SK-N-SH (cell line): Measurements from ENCODE around the gene KCNV2. TPM values are rescaled to one million over a fixed set of nuclear protein-coding genes. Genes with fewer than 3 reads are reported as not detected.
A peak's percentile ranks its signal among the peaks of the same experiment; 100 is the strongest.

ENCODE experiments used
- CTCF ChIA-PET: fragments of 300-600, 350-600 bp; formaldehyde crosslinking; extraction: SDS; loops from one replicate; lab custom pipeline; 2021; lab: Yijun Ruan, JAX
- POLR2A ChIA-PET: fragments of 350-600 bp; sonication (Branson Sonifier 250); formaldehyde crosslinking; extraction: SDS; loops from one replicate; lab custom pipeline; 2020; ENCODE audit warnings: antibody characterized with exemption, inconsistent platforms; lab: Yijun Ruan, JAX
- DNase-seq: peaks from one replicate; pipeline ENCODE4 v3.0.0; 2012
- H2AFZ ChIP-seq: fragments of 200-600 bp; sonication (generic); 2 replicates; pipeline ENCODE4 v1.8.1; 2016; ENCODE audit warnings: antibody characterized with exemption, mild to moderate bottlenecking, low read depth
- H3F3A ChIP-seq: fragments of 200-600 bp; sonication (generic); replicated peaks from 2 replicates; pipeline ENCODE3; 2016; ENCODE audit warnings: antibody characterized with exemption, mild to moderate bottlenecking; ENCODE audit not compliant: insufficient read depth
- H3K27ac ChIP-seq, 2 experiments: fragments of 200-500 bp in 1 of 2; fragments of 200-600 bp in 1 of 2; sonication (Bioruptor generic) in 1 of 2; sonication (generic), shearing (Covaris generic) in 1 of 2; 2 replicates each; pipeline versions ENCODE4 v1.5.1 to v1.6.1; 2014 to 2016; ENCODE audit warnings: low read depth in 2 of 2, inconsistent platforms in 1 of 2, low read length in 1 of 2, mild to moderate bottlenecking in 1 of 2, mixed read lengths in 1 of 2
- H3K27me3 ChIP-seq: fragments of 200-600 bp; sonication (generic), shearing (Covaris generic); 2 replicates; pipeline ENCODE4 v1.6.1; 2016; ENCODE audit warnings: mixed run types; ENCODE audit not compliant: insufficient read depth
- H3K36me3 ChIP-seq, 2 experiments: fragments of 200-500 bp in 1 of 2; fragments of 200-600 bp in 1 of 2; sonication (Bioruptor generic) in 1 of 2; sonication (generic) in 1 of 2; replicated peaks in 1 of 2; 2 replicates each; pipeline versions ENCODE3 to v1.5.1; 2014 to 2016; ENCODE audit warnings: low read length in 1 of 2, mild to moderate bottlenecking in 1 of 2; ENCODE audit not compliant: insufficient read depth in 2 of 2, control insufficient read depth in 1 of 2
- H3K4me1 ChIP-seq, 2 experiments: fragments of 200-500 bp in 1 of 2; fragments of 200-600 bp in 1 of 2; sonication (Bioruptor generic) in 1 of 2; sonication (generic), shearing (Covaris generic) in 1 of 2; 2 replicates each; pipeline versions ENCODE4 v1.5.1 to v1.6.1; 2014 to 2016; ENCODE audit warnings: low read depth in 1 of 2, low read length in 1 of 2, mixed run types in 1 of 2; ENCODE audit not compliant: insufficient read depth in 2 of 2, control insufficient read depth in 1 of 2
- H3K4me2 ChIP-seq: fragments of 200-600 bp; sonication (generic), shearing (Covaris generic); 2 replicates; pipeline ENCODE4 v1.6.1; 2017; ENCODE audit warnings: mixed run types
- H3K4me3 ChIP-seq, 2 experiments: fragments of 200-500 bp in 1 of 2; fragments of 200-600 bp in 1 of 2; sonication (Bioruptor generic) in 1 of 2; sonication (generic), shearing (Covaris generic) in 1 of 2; 2 replicates each; pipeline versions ENCODE4 v1.5.1 to v1.8.1; 2014 to 2016; ENCODE audit warnings: low read depth in 2 of 2, inconsistent platforms in 1 of 2, low read length in 1 of 2, mild to moderate bottlenecking in 1 of 2, mixed read lengths in 1 of 2, moderate library complexity in 1 of 2
- H3K79me2 ChIP-seq: fragments of 200-600 bp; sonication (generic); 2 replicates; pipeline ENCODE4 v1.8.1; 2017; ENCODE audit warnings: mild to moderate bottlenecking; ENCODE audit not compliant: insufficient read depth
- H3K9ac ChIP-seq: fragments of 200-600 bp; sonication (generic); 2 replicates; pipeline ENCODE4 v1.6.1; 2017; ENCODE audit warnings: mixed run types
- H3K9me2 ChIP-seq: fragments of 200-600 bp; sonication (generic); 2 replicates; pipeline ENCODE4 v1.6.1; 2017; ENCODE audit warnings: mixed run types
- H3K9me3 ChIP-seq: fragments of 200-600 bp; sonication (generic); 2 replicates; pipeline ENCODE4 v1.6.1; 2017; ENCODE audit warnings: mixed run types, mild to moderate bottlenecking, moderate library complexity
- H4K20me1 ChIP-seq: fragments of 200-600 bp; sonication (generic); 2 replicates; pipeline ENCODE4 v1.6.1; 2017; ENCODE audit warnings: mild to moderate bottlenecking, mixed run types; ENCODE audit not compliant: insufficient read depth
- PBX3 ChIP-seq: IDR thresholded peaks from 2 replicates; pipeline ENCODE4; 2012
- WGBS: methylation state at CpG from one replicate; pipeline ENCODE4 v1.1.6; 2017; ENCODE audit warnings: low lambda C conversion rate; 5-methylcytosine and 5-hydroxymethylcytosine counted together
- polyA plus RNA-seq, 3 experiments: library from polyadenylated mRNA; depleted of rRNA; stranded (reverse); fragments of >200 nt; gene quantifications; 2 replicates each; pipeline ENCODE4 v1.2.3, GENCODE V29; 2012
- TF ChIP-seq, protein P1 (sequence below): IDR thresholded peaks from 2 replicates; pipeline ENCODE4 v1.6.1; 2012; ENCODE audit warnings: mild to moderate bottlenecking, low read depth, low read length, moderate library complexity

Gene KCNV2
- polyA plus RNA-seq, 1 of the 3 experiments (the other 2 are of a cell fraction) = not detected

GRCh38 chr9:2723376-2724065 is 6.2 kb downstream of the KCNV2 start (continued):
- TF ChIP-seq, protein P1, sequence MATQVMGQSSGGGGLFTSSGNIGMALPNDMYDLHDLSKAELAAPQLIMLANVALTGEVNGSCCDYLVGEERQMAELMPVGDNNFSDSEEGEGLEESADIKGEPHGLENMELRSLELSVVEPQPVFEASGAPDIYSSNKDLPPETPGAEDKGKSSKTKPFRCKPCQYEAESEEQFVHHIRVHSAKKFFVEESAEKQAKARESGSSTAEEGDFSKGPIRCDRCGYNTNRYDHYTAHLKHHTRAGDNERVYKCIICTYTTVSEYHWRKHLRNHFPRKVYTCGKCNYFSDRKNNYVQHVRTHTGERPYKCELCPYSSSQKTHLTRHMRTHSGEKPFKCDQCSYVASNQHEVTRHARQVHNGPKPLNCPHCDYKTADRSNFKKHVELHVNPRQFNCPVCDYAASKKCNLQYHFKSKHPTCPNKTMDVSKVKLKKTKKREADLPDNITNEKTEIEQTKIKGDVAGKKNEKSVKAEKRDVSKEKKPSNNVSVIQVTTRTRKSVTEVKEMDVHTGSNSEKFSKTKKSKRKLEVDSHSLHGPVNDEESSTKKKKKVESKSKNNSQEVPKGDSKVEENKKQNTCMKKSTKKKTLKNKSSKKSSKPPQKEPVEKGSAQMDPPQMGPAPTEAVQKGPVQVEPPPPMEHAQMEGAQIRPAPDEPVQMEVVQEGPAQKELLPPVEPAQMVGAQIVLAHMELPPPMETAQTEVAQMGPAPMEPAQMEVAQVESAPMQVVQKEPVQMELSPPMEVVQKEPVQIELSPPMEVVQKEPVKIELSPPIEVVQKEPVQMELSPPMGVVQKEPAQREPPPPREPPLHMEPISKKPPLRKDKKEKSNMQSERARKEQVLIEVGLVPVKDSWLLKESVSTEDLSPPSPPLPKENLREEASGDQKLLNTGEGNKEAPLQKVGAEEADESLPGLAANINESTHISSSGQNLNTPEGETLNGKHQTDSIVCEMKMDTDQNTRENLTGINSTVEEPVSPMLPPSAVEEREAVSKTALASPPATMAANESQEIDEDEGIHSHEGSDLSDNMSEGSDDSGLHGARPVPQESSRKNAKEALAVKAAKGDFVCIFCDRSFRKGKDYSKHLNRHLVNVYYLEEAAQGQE = no peak
- TF ChIP-seq PBX3 = peak; percentile 16; the same call in 1 of the 2 replicates

DNA sequence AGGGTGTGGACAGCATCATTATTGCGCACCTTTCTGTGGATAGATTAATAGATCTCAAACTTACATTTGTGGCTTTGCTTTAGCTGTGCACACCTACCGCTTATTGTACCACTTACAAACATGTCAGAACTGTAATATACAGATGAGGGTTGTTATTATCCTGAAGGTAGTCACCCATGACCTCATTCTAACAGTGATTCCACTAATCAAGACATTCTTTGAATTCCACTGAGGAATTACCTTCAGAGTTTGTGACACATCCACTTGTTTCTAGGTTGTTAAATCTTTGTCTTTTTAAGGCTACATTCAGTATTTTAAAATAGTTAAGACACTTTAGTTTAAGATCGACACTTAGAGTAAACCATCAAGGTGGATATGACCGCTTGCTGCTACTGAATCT is 7.8 kb downstream of the KCNV2 start:
- Histone ChIP-seq H3K4me2 (no peak overlapping the region), H3K27ac (no peak overlapping the region), H3K9me3 (no peaks in the 10 kb centered on the region), H3K9me2 (no peaks in the 10 kb centered on the region), H3K27me3 (no peaks in the 10 kb centered on the region), H4K20me1 (no peaks in the 10 kb centered on the region), H3F3A (no peaks in the 10 kb centered on the region), H2AFZ (no peak overlapping the region), H3K36me3 (no peaks in the 10 kb centered on the region), H3K4me1 (peaks cover 7 to 11% of the 10 kb centered on the region in 2 experiments; a peak in 2 of 4 replicates), H3K79me2 (no peaks in the 10 kb centered on the region), H3K9ac (no peak overlapping the region), H3K4me3 (no peak overlapping the region)
- ChIA-PET CTCF (no interaction called here), POLR2A (no interaction called here)
- no peak for DNase-seq
- TF ChIP-seq, protein P1 = no peak
- 95% methylated on average over 4 of the region's 4 CpGs for WGBS
